Sigmoid colon (tissue), 3 donors: ENCODE data around the gene PLB1.

Source experiments
- CTCF ChIP-seq, 4 experiments: fragments of 450-650 bp in 3 of 4; fragments of 200-600 bp in 1 of 4; IDR thresholded peaks; one replicate each; pipeline ENCODE4 v1.5.1; 2016 to 2019; ENCODE audit warnings: antibody characterized with exemption in 4 of 4, mild to moderate bottlenecking in 3 of 4, moderate library complexity in 2 of 4
- POLR2A ChIP-seq, 2 donors: fragments of 450-650 bp; IDR thresholded peaks; one replicate each; pipeline ENCODE4 v1.6.1; 2016; ENCODE audit warnings: antibody characterized with exemption in 2 of 2, mild to moderate bottlenecking in 2 of 2, moderate library complexity in 2 of 2

GRCh38 chr2:28602751-28603639 is 107.1 kb downstream of the PLB1 start:
- TF ChIP-seq CTCF (IDR thresholded peaks at IDR 0.05) (no peak), POLR2A (IDR thresholded peaks at IDR 0.05) (no peak)
